Stimulated activated CD4-positive, alpha-beta T cell treated with anti-CD3 and anti-CD28 coated beads, Interleukin-4, amount 100 ng/mL, for 1 hour (primary cell): ENCODE data around the gene GALM.

Source experiments
- DNase-seq: peaks from one replicate; pipeline ENCODE4 v3.0.0-alpha.2; 2020

Gene GALM

GRCh38 chr2:38778687-38779082 lies 112.8 kb downstream of the GALM start:
- no peak for DNase-seq

DNA sequence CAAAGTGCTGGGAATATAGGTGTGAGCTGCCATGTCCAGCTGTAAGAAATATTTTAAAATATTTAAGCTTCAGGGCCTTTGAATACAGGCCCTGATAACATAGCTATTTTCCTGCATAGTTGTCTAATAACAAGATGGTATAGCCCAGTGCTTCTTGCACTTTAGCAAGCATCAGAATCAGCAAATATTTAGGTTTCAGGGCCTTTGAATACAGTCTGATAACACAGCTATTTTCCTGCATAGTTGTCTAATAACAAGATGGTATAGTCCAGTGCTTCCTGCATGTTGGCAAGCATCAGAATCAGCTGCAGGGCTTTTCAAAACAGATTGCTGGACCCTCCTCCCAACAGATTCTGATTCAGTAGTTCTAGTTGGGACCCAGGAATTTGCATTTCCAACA lies 117.7 kb downstream of the GALM start:
- DNase-seq = no peak
